ENCODE results near the gene HOXD10. TPM values are rescaled to one million over a fixed set of nuclear protein-coding genes. Genes with fewer than 3 reads are reported as not detected.

Gene HOXD10
- total RNA-seq, 1 donor from 2014 or later, result not detected

DNA sequence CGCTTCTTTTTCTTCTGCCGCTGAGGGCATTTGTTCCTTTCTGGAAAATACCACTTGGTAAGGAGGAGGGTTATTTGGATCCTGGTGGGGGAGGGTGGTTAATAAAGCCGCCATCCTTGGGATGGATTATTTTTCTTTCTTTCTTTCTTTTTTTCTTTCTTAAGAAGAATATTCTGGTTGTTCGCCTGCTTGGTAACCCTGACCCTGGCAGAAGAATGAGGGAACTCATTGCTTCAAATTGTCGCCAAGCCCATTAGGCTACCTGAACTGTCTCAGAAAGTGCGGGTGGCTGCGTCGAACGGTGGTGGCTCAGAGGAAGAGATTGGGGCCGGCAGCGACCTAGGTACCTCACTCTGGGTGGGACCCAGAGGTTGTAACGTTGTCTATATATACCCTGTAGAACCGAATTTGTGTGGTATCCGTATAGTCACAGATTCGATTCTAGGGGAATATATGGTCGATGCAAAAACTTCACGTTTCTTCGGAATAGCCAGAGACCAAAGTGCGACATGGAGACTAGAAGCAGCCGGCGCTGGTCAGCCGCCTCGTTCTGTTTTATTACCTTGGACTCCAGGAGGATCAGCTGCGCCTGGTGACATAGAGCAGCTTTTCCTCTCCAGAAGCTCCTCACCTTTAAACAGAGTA lies 33.5 kb downstream of the HOXD10 start:
- Mint-ChIP-seq H3K9me3 (ENCODE audit: unreplicated experiment) (no peaks in the 10 kb centered on the region), H3K27ac (ENCODE audit: unreplicated experiment) (no peak overlapping the region), H3K36me3 (ENCODE audit: low read depth, unreplicated experiment) (peaks cover 11% of the 10 kb centered on the region), H3K4me3 (ENCODE audit: unreplicated experiment) (peak overlapping the region; percentile 1), H3K4me1 (ENCODE audit: unreplicated experiment) (peaks cover 29% of the 10 kb centered on the region), H3K27me3 (ENCODE audit: unreplicated experiment) (peaks cover 59% of the 10 kb centered on the region)
- TF ChIP-seq, protein P1, sequence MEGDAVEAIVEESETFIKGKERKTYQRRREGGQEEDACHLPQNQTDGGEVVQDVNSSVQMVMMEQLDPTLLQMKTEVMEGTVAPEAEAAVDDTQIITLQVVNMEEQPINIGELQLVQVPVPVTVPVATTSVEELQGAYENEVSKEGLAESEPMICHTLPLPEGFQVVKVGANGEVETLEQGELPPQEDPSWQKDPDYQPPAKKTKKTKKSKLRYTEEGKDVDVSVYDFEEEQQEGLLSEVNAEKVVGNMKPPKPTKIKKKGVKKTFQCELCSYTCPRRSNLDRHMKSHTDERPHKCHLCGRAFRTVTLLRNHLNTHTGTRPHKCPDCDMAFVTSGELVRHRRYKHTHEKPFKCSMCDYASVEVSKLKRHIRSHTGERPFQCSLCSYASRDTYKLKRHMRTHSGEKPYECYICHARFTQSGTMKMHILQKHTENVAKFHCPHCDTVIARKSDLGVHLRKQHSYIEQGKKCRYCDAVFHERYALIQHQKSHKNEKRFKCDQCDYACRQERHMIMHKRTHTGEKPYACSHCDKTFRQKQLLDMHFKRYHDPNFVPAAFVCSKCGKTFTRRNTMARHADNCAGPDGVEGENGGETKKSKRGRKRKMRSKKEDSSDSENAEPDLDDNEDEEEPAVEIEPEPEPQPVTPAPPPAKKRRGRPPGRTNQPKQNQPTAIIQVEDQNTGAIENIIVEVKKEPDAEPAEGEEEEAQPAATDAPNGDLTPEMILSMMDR (IDR thresholded peaks at IDR 0.05; ENCODE audit: unreplicated experiment), result no peak
- DNase-seq (ENCODE audit: low spot score), result no peak

GRCh38 chr2:176150584-176151441 lies 34.2 kb downstream of the HOXD10 start:
- Mint-ChIP-seq H3K27me3 (ENCODE audit: unreplicated experiment) (peaks cover 60% of the 10 kb centered on the region), H3K4me3 (ENCODE audit: unreplicated experiment) (peak overlapping the region; percentile 1), H3K4me1 (ENCODE audit: unreplicated experiment) (peaks cover 29% of the 10 kb centered on the region), H3K36me3 (ENCODE audit: low read depth, unreplicated experiment) (peaks cover 11% of the 10 kb centered on the region), H3K27ac (ENCODE audit: unreplicated experiment) (no peak overlapping the region), H3K9me3 (ENCODE audit: unreplicated experiment) (no peaks in the 10 kb centered on the region)
- TF ChIP-seq, protein P1 (IDR thresholded peaks at IDR 0.05; ENCODE audit: unreplicated experiment), result no peak
- DNase-seq (ENCODE audit: low spot score), result peak; percentile 3

GRCh38 chr2:176151442-176152287 lies 35.1 kb downstream of the HOXD10 start, which contains the start of gene HOXD4:
TSS of gene HOXD4 (plus strand) at chr2:176151550. CDS start at chr2:176151634, 84 bp downstream.
- Mint-ChIP-seq H3K27me3 (ENCODE audit: unreplicated experiment) (peaks cover 57% of the 10 kb centered on the region), H3K4me3 (ENCODE audit: unreplicated experiment) (peak within 1 kb of the TSS; percentile 87), H3K4me1 (ENCODE audit: unreplicated experiment) (peaks cover 29% of the 10 kb centered on the region), H3K36me3 (ENCODE audit: low read depth, unreplicated experiment) (peaks cover 11% of the 10 kb centered on the region), H3K27ac (ENCODE audit: unreplicated experiment) (no peak within 1 kb of the TSS), H3K9me3 (ENCODE audit: unreplicated experiment) (no peaks in the 10 kb centered on the region)
- peak; percentile 18 for DNase-seq (ENCODE audit: low spot score)
- TF ChIP-seq, protein P1 (IDR thresholded peaks at IDR 0.05; ENCODE audit: unreplicated experiment), result no peak

- no peaks in the 10 kb centered on the region for H3K9me3 Mint-ChIP-seq (ENCODE audit: unreplicated experiment)
- no peak overlapping the region for H3K27ac Mint-ChIP-seq (ENCODE audit: unreplicated experiment)
- TF ChIP-seq, protein P1 (IDR thresholded peaks at IDR 0.05; ENCODE audit: unreplicated experiment), result no peak
- H3K4me3 Mint-ChIP-seq (ENCODE audit: unreplicated experiment), result peak overlapping the region; percentile 25
- peaks cover 11% of the 10 kb centered on the region for H3K36me3 Mint-ChIP-seq (ENCODE audit: low read depth, unreplicated experiment)
- peaks cover 25% of the 10 kb centered on the region for H3K4me1 Mint-ChIP-seq (ENCODE audit: unreplicated experiment)
- H3K27me3 Mint-ChIP-seq (ENCODE audit: unreplicated experiment), result peaks cover 51% of the 10 kb centered on the region
- no peak for DNase-seq (ENCODE audit: low spot score)
Measured at GRCh38 chr2:176152350-176153181, 36.0 kb downstream of the HOXD10 start.
